Astrocyte (in vitro differentiated cells and primary cell): ENCODE results near the gene TMEM60. TPM values are rescaled to one million over a fixed set of nuclear protein-coding genes. Genes with fewer than 3 reads are reported as not detected.

Experiments
- DNase-seq: peaks from one replicate; pipeline ENCODE4 v3.0.0-alpha.2; 2010; ENCODE audit warnings: low read depth
- FAIRE-seq: peaks from 2 replicates; lab custom pipeline; 2011; peaks lifted over from hg19 to GRCh38; lab: Jason Lieb, UNC
- H2AFZ ChIP-seq: 2 replicates; pipeline ENCODE4 v1.6.0; 2012; ENCODE audit warnings: low read depth, low read length, inconsistent platforms
- H3K27ac ChIP-seq: 2 replicates; pipeline ENCODE4 v1.5.1; 2011; ENCODE audit warnings: low read depth, low read length, inconsistent platforms
- H3K27me3 ChIP-seq: 2 replicates; pipeline ENCODE4 v1.6.0; 2011; ENCODE audit warnings: low read length, inconsistent platforms; ENCODE audit not compliant: insufficient read depth
- H3K36me3 ChIP-seq: 2 replicates; pipeline ENCODE4 v1.5.1; 2011; ENCODE audit warnings: low read length, inconsistent platforms; ENCODE audit not compliant: insufficient read depth
- H3K4me1 ChIP-seq: 2 replicates; pipeline ENCODE4 v1.5.1; 2011; ENCODE audit warnings: low read length, inconsistent platforms; ENCODE audit not compliant: insufficient read depth
- H3K4me2 ChIP-seq: 2 replicates; pipeline ENCODE4 v1.6.0; 2012; ENCODE audit warnings: low read length, inconsistent platforms
- H3K4me3 ChIP-seq: 2 replicates; pipeline ENCODE4 v1.5.1; 2011; ENCODE audit warnings: low read depth, mild to moderate bottlenecking, low read length, inconsistent platforms; ENCODE audit not compliant: insufficient read depth
- H3K79me2 ChIP-seq: 2 replicates; pipeline ENCODE4 v1.6.0; 2012; ENCODE audit warnings: mild to moderate bottlenecking, low read length, inconsistent platforms; ENCODE audit not compliant: insufficient read depth
- H3K9ac ChIP-seq: 2 replicates; pipeline ENCODE4 v1.6.0; 2012; ENCODE audit warnings: mild to moderate bottlenecking, low read length, inconsistent platforms
- H3K9me3 ChIP-seq: 2 replicates; pipeline ENCODE4 v1.5.1; 2012; ENCODE audit warnings: low read depth, mild to moderate bottlenecking, low read length, inconsistent platforms; ENCODE audit not compliant: insufficient read depth
- H4K20me1 ChIP-seq: 2 replicates; pipeline ENCODE4 v1.6.0; 2012; ENCODE audit warnings: low read length, inconsistent platforms; ENCODE audit not compliant: insufficient read depth
- H3K27ac Mint-ChIP-seq: one replicate; pipeline ENCODE4 v1.8.0; 2021; ENCODE audit warnings: mild to moderate bottlenecking, mixed read lengths; ENCODE audit not compliant: unreplicated experiment
- H3K27me3 Mint-ChIP-seq: one replicate; pipeline ENCODE4 v1.8.0; 2021; ENCODE audit warnings: low read depth, mixed read lengths; ENCODE audit not compliant: unreplicated experiment
- H3K36me3 Mint-ChIP-seq: one replicate; pipeline ENCODE4 v1.8.0; 2021; ENCODE audit warnings: low read depth, mixed read lengths; ENCODE audit not compliant: unreplicated experiment
- H3K4me1 Mint-ChIP-seq: one replicate; pipeline ENCODE4 v1.8.0; 2021; ENCODE audit warnings: low read depth, mixed read lengths; ENCODE audit not compliant: unreplicated experiment
- H3K4me3 Mint-ChIP-seq: one replicate; pipeline ENCODE4 v1.8.0; 2021; ENCODE audit warnings: mild to moderate bottlenecking, moderate library complexity, mixed read lengths; ENCODE audit not compliant: unreplicated experiment
- H3K9me3 Mint-ChIP-seq: one replicate; pipeline ENCODE4 v1.8.0; 2021; ENCODE audit warnings: mild to moderate bottlenecking, mixed read lengths; ENCODE audit not compliant: unreplicated experiment
- CTCF ChIP-seq: IDR thresholded peaks from 2 replicates; pipeline ENCODE4 v1.5.1; 2011; ENCODE audit warnings: low read depth, mild to moderate bottlenecking, inconsistent platforms, low read length, moderate library complexity; ENCODE audit not compliant: insufficient read depth
- EZH2 ChIP-seq: IDR thresholded peaks from 2 replicates; pipeline ENCODE4 v1.6.1; 2012; ENCODE audit warnings: mild to moderate bottlenecking, low read length, inconsistent platforms; ENCODE audit not compliant: insufficient read depth
- total RNA-seq: library from RNA; stranded (reverse); gene quantifications from 2 replicates; pipeline ENCODE4 v1.2.1, GENCODE V29; 2021

TMEM60 gene
- total RNA-seq, 1 donor from 2014 or later = 12.2 TPM

- Histone ChIP-seq H4K20me1 (peaks cover 11% of the 10 kb centered on the region), H3K4me1 (peaks cover 20% of the 10 kb centered on the region), H3K27ac (no peak overlapping the region), H3K9me3 (no peaks in the 10 kb centered on the region), H2AFZ (no peak overlapping the region), H3K4me2 (peak overlapping the region; percentile 93), H3K4me3 (no peak overlapping the region), H3K27me3 (no peaks in the 10 kb centered on the region), H3K36me3 (no peaks in the 10 kb centered on the region), H3K9ac (no peak overlapping the region), H3K79me2 (peaks cover 90% of the 10 kb centered on the region)
- peak overlapping the region; percentile 10 for H3K4me3 Mint-ChIP-seq
- peaks cover 12% of the 10 kb centered on the region for H3K4me1 Mint-ChIP-seq
- H3K27ac Mint-ChIP-seq = no peak overlapping the region
- no peak for FAIRE-seq
- H3K27me3 Mint-ChIP-seq = no peaks in the 10 kb centered on the region
- DNase-seq = no peak
- peaks cover 3% of the 10 kb centered on the region for H3K9me3 Mint-ChIP-seq
- no peaks in the 10 kb centered on the region for H3K36me3 Mint-ChIP-seq
- TF ChIP-seq CTCF (no peak), EZH2 (no peak)
Observed at GRCh38 chr7:77800730-77801129, 2.5 kb upstream of the TMEM60 start.

- H3K27me3 Mint-ChIP-seq = no peaks in the 10 kb centered on the region
- H3K27ac ChIP-seq = peak overlapping the region; percentile 76
- peaks cover 90% of the 10 kb centered on the region for H3K79me2 ChIP-seq
- H4K20me1 ChIP-seq = peaks cover 11% of the 10 kb centered on the region
- H2AFZ ChIP-seq = no peak overlapping the region
- no peaks in the 10 kb centered on the region for H3K36me3 ChIP-seq
- H3K4me1 ChIP-seq = peaks cover 20% of the 10 kb centered on the region
- no peaks in the 10 kb centered on the region for H3K9me3 Mint-ChIP-seq
- DNase-seq (peak; percentile 73), FAIRE-seq (no peak)
- peak overlapping the region; percentile 78 for H3K4me3 ChIP-seq
- peaks cover 12% of the 10 kb centered on the region for H3K4me1 Mint-ChIP-seq
- peak overlapping the region; percentile 98 for H3K4me3 Mint-ChIP-seq
- no peaks in the 10 kb centered on the region for H3K36me3 Mint-ChIP-seq
- H3K9me3 ChIP-seq = no peaks in the 10 kb centered on the region
- H3K9ac ChIP-seq = peak overlapping the region; percentile 89
- no peaks in the 10 kb centered on the region for H3K27me3 ChIP-seq
- H3K27ac Mint-ChIP-seq = peak overlapping the region; percentile 70
- peak overlapping the region; percentile 93 for H3K4me2 ChIP-seq
- TF ChIP-seq CTCF (no peak), EZH2 (no peak)
Observed at GRCh38 chr7:77800158-77800557, 1.9 kb upstream of the TMEM60 start.
